Fibroblast of the aortic adventitia (primary cell): Measurements from ENCODE around the gene NECAB2. TPM values are rescaled to one million over a fixed set of nuclear protein-coding genes. Genes with fewer than 3 reads are reported as not detected.

Experiments
- DNase-seq: peaks from one replicate; pipeline ENCODE4 v3.0.0-alpha.2; 2010; ENCODE audit warnings: low read depth
- H3K4me3 ChIP-seq: 2 replicates; pipeline ENCODE4 v1.5.1; 2011; ENCODE audit warnings: low read depth, mild to moderate bottlenecking, control low read depth, low read length, moderate library complexity
- total RNA-seq: library from RNA; depleted of rRNA; stranded (reverse); fragments of >200 nt; gene quantifications from 2 replicates; pipeline ENCODE4 v1.2.3, GENCODE V29; 2012; ENCODE audit warnings: low replicate concordance
- TF ChIP-seq, protein P1 (sequence below): IDR thresholded peaks from 2 replicates; pipeline ENCODE4 v1.5.1; 2011; ENCODE audit warnings: mild to moderate bottlenecking, low read length, control low read depth, inconsistent platforms; ENCODE audit not compliant: insufficient read depth

The NECAB2 gene
- 0.18 and 0.90 TPM in 2 replicates for total RNA-seq

- TF ChIP-seq, protein P1, sequence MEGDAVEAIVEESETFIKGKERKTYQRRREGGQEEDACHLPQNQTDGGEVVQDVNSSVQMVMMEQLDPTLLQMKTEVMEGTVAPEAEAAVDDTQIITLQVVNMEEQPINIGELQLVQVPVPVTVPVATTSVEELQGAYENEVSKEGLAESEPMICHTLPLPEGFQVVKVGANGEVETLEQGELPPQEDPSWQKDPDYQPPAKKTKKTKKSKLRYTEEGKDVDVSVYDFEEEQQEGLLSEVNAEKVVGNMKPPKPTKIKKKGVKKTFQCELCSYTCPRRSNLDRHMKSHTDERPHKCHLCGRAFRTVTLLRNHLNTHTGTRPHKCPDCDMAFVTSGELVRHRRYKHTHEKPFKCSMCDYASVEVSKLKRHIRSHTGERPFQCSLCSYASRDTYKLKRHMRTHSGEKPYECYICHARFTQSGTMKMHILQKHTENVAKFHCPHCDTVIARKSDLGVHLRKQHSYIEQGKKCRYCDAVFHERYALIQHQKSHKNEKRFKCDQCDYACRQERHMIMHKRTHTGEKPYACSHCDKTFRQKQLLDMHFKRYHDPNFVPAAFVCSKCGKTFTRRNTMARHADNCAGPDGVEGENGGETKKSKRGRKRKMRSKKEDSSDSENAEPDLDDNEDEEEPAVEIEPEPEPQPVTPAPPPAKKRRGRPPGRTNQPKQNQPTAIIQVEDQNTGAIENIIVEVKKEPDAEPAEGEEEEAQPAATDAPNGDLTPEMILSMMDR = peak; percentile 58
- H3K4me3 ChIP-seq = peak within 1 kb of the TSS; percentile 48
- peak; percentile 15 for DNase-seq
Observed at GRCh38 chr16:83967838-83968305, at the start of gene NECAB2. Gene NECAB2 (plus strand): TSS chr16:83968244. CDS start chr16:83968649, 405 bp downstream.

DNA sequence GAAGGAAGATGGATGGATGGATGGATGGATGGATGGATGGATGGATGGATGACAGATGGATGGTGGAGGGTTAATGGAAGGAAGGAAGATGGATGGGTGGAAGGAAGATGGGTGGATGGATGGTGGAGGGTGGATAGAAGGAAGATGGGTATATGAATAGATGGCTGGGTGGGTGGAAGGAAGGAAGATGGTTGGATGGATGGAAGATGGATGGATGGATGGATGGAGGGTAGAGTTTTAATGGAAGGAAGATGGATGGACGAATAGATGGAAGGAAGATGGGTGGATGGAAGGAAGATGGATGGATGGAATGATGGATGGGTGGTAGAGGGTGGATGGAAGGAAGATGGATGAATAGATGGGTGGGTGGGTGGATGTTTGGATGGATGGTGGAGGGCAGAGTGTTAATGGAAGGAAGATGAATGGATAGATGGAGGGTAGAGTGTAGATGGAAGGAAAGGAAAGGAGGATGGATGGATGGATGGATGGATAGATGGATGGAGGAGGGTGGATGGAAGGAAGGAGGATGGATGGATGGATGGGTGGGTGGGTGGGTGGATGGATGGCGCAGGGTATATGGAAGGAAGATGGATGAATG lies 47.1 kb upstream of the NECAB2 start:
- DNase-seq = no peak
- H3K4me3 ChIP-seq = no peak overlapping the region
- TF ChIP-seq, protein P1 = no peak

GRCh38 chr16:83923581-83924365 lies 44.3 kb upstream of the NECAB2 start:
- H3K4me3 ChIP-seq = no peak overlapping the region
- no peak for DNase-seq
- TF ChIP-seq, protein P1 = no peak

DNA sequence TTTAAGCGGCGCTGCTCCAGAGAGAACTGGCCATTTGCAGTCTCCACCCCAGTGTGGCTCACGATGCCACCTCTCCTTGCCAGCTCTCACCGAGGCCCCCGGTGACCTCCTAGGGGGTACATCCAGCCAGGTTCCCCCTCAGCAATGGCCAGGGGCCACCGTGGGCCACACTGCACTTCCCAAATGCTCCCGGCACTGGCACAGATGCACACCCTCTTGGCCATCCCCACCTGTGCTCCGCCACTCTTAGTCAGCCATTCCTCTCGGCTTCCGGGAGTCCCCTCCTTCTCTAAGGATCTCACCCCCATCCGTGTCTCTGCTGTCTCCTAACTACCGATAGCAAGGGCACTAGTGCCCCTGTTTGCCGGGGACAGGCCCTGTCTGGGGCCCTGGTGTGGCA lies 43.4 kb upstream of the NECAB2 start:
- no peak for DNase-seq
- H3K4me3 ChIP-seq = no peak overlapping the region
- TF ChIP-seq, protein P1 = no peak

DNA sequence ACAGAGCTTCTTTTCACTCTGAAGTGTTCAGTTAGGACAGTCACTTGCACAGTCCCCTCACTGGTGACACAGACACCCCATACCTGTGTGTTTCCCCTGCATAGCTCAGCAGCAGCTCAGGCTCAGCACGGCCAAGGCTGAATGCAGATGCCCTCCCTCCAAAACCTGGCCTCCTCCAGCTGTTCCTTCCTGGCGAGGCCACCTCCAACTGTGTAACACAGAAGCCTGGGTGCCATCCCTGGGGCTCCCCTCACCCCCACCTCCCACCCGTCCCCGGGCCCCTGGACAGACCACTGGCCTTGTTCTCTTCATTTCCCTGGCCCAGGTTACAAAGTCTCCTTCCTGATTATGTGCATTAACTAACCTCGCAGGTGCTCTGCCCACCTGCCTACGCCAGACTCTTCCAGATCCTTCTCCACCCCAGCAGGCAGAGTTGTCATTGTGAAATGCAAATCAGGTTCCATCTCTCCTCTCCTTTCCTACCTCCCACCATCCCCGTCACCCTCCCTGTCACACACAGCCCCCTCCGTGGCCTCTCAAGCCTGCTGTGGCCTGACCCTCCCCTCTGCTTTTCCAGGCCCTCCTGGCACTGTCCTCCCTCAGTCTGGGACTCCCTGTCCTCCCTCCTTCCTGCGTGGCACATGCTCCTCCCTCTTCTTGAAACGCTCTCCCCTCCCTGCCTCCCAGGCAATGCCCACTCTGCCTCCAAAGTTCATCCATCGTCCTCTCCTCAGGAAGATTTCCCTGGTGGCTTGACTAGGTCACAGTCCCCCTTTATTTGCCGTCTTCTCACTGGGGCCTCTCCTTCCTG lies 42.7 kb upstream of the NECAB2 start:
- TF ChIP-seq, protein P1 = no peak
- DNase-seq = no peak
- H3K4me3 ChIP-seq = no peak overlapping the region

DNA sequence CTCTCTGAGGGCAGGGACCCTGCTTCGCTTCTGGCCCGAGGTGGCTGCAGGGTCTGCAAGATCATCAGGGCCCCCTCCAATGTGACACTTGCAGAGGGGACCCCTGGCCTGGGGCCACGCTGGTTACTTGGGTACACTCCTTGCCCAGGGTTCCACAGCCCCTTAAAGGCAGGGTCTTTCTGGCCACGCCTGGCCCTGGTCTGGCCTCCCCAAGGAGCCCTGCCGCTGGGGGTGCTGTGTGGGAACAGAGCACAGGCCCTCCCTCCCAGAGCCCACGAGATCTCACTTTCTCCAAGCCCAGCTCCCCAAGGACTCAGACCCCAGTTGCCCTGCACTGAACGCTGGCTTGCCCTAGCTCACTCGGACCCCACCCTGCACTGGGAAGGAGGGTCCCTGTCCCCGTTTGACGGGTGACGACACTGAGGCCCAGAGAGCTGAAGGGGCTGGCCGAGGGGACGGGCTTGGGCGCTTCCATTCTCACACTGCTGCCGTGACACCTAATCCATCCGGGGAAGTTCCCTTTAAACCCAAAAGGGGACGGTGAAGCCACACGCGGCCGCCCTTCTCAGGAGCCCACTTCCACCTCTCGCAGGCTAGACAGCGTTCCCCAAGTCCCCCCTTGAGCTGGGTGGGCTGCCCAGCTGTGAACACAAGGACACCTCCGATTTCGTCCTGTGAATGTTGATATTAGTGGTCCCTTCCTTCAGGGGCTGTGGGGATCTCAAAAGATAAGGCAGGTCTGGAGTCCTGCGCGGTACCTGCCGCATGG lies 41.9 kb upstream of the NECAB2 start:
- no peak overlapping the region for H3K4me3 ChIP-seq
- no peak for DNase-seq
- TF ChIP-seq, protein P1 = no peak
